Esophagus squamous epithelium (tissue), 5 donors: ENCODE data around the gene MEIS3. TPM values are rescaled to one million over a fixed set of nuclear protein-coding genes. Genes with fewer than 3 reads are reported as not detected.
A peak's percentile ranks its signal among the peaks of the same experiment; 100 is the strongest.

Experiments used
- DNase-seq: peaks from one replicate; lab custom pipeline; 2025; lab: John Stamatoyannopoulos, UW
- H3K27ac ChIP-seq, 4 donors: fragments of 200-600 bp; sonication (generic); one replicate each; pipeline ENCODE4 v1.5.1; 2016 to 2019; ENCODE audit warnings: mild to moderate bottlenecking in 1 of 4
- H3K27me3 ChIP-seq, 4 donors: fragments of 200-600 bp; sonication (generic); 1 replicate in 3 of 4; 2 replicates in 1 of 4; pipeline versions ENCODE4 v1.5.1 to v1.6.0; 2017 to 2021; ENCODE audit warnings: antibody characterized with exemption in 1 of 4
- H3K36me3 ChIP-seq, 3 donors: fragments of 200-600 bp; sonication (generic); one replicate each; pipeline ENCODE4 v1.5.1; 2016 to 2019
- H3K4me1 ChIP-seq, 3 donors: fragments of 200-600 bp; sonication (generic); one replicate each; pipeline ENCODE4 v1.5.1; 2017 to 2019
- H3K4me3 ChIP-seq, 4 donors: fragments of 200-600 bp; sonication (generic); 1 replicate in 3 of 4; 2 replicates in 1 of 4; pipeline ENCODE4 v1.5.1; 2016 to 2019; ENCODE audit warnings: mild to moderate bottlenecking in 2 of 4, moderate library complexity in 1 of 4
- H3K9me3 ChIP-seq, 3 donors: fragments of 200-600 bp; sonication (generic); one replicate each; pipeline ENCODE4 v1.5.1; 2016 to 2019
- CTCF ChIP-seq, 6 experiments: fragments of 450-650 bp in 4 of 6; fragments of 200-600 bp in 2 of 6; sonication (generic) in 2 of 6; IDR thresholded peaks; one replicate each; pipeline ENCODE4 v1.5.1; 2016 to 2019; ENCODE audit warnings: antibody characterized with exemption in 6 of 6, mild to moderate bottlenecking in 4 of 6, moderate library complexity in 4 of 6
- POLR2A ChIP-seq, 4 donors: fragments of 450-650 bp; IDR thresholded peaks; one replicate each; pipeline ENCODE4 v1.6.1; 2017; ENCODE audit warnings: antibody characterized with exemption in 4 of 4, mild to moderate bottlenecking in 4 of 4, moderate library complexity in 3 of 4
- WGBS, 2 donors: methylation state at CpG; one replicate each; pipeline ENCODE4 v1.1.5; 2018; 5-methylcytosine and 5-hydroxymethylcytosine counted together
- intact Hi-C: fragments of 100-400 bp; cut with DNase I; formaldehyde crosslinking; loops from one replicate; pipeline ENCODE4 v1.15.0; 2022
- total RNA-seq, 4 donors: library from RNA; depleted of rRNA; stranded (reverse); fragments of >200 nt; gene quantifications; one replicate each; pipeline ENCODE4 v1.1.0, GENCODE V29; 2016
- donor health status: DM: yes; HTN: yes; CAD: no.

MEIS3 gene
- total RNA-seq, 4 donors from 2014 or later: 1.0 to 13.5 (median 3.9) TPM

DNA sequence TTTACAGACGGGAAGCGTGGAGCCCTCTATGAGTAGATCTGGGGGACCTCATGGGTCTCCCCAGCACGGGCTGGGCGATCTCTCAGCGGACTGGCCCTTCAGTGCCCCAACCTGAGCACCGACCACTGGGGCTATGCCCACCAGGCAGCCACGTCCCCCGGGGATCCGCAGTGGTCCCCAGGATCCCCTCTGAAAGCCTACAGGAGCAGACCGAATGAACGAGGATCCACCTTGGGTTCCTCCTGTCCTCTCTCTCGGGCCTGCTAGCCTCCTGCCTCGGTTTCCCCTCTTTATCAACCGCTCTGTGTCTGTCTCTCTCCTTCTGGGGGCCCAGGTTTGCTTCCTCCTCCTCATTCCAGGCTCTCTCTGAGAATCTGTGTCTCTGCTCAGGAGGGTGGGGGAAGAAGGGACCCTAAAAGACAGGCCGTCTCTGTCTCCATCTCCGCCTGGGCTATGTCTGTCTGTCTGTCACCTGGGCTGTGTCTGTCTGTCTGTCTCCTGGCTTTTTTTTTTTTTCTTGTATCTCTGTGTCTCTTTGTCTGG, 2.0 kb upstream of the MEIS3 start:
- H3K9me3 ChIP-seq: no peaks in the 10 kb centered on the region
- no peaks in the 10 kb centered on the region for H3K36me3 ChIP-seq
- no peak for TF ChIP-seq POLR2A (IDR thresholded peaks at IDR 0.05)
- TF ChIP-seq CTCF (IDR thresholded peaks at IDR 0.05): no peak
- no peak overlapping the region for H3K4me3 ChIP-seq
- H3K4me1 ChIP-seq: peaks cover 7 to 44% (median 12%) of the 10 kb centered on the region in 3 donors
- intact Hi-C loops: loop anchor here (10.0 kb wide), 1 partner anchor 117 kb away; the partner anchor contains the start of gene C5AR1
- 12 to 13% methylated on average over 9 to 12 of the region's 16 CpGs for WGBS, 2 donors
- no peak for DNase-seq
- peaks cover 0 to 100% (median 28%) of the 10 kb centered on the region in 4 donors for H3K27me3 ChIP-seq
- H3K27ac ChIP-seq: no peak overlapping the region

- Histone ChIP-seq H3K27me3 (peaks cover 0 to 100% (median 28%) of the 10 kb centered on the region in 4 donors), H3K27ac (no peak overlapping the region), H3K9me3 (no peaks in the 10 kb centered on the region), H3K4me1 (peaks cover 7 to 44% (median 12%) of the 10 kb centered on the region in 3 donors), H3K4me3 (no peak overlapping the region), H3K36me3 (no peaks in the 10 kb centered on the region)
- intact Hi-C loops: loop anchor here (10.0 kb wide), 1 partner anchor 115 kb away; the partner anchor contains the start of gene C5AR1
- TF ChIP-seq POLR2A (IDR thresholded peaks at IDR 0.05) (no peak), CTCF (IDR thresholded peaks at IDR 0.05) (no peak)
- 0 to 18% methylated on average over 2 to 9 of the region's 19 CpGs for WGBS, 2 donors
- no peak for DNase-seq
Measured at GRCh38 chr19:47419789-47420188, 462 bp upstream of the MEIS3 start.

DNA sequence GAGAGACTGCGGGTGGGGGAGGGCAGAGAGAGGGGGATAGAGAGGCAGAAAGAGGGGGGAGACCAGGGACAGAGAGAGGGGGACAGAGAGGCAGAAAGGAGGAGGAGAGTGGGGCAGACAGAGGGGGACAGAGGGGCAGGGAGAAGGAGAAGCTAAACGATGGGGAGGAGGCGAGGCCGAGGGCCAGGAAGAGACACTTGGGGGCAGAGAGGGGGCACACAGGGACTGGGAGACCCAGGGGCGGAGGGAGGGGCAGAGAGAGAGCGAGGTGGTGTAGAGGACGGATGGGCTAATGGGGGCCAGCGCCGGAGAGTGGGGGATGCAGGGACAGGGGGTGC, 666 bp downstream of the MEIS3 start:
- peak overlapping the region; percentile 10 to 69 (median 47) for H3K4me3 ChIP-seq
- peaks cover 0 to 98% (median 26%) of the 10 kb centered on the region in 4 donors for H3K27me3 ChIP-seq
- H3K27ac ChIP-seq: peak overlapping the region in 2 of 4 donors; percentile 49 to 68
- no peaks in the 10 kb centered on the region for H3K36me3 ChIP-seq
- H3K4me1 ChIP-seq: peaks cover 7 to 44% (median 12%) of the 10 kb centered on the region in 3 donors
- TF ChIP-seq POLR2A (IDR thresholded peaks at IDR 0.05) (no peak), CTCF (IDR thresholded peaks at IDR 0.05) (no peak)
- H3K9me3 ChIP-seq: no peaks in the 10 kb centered on the region
- WGBS, 2 donors: 0 to 3% methylated on average over 7 to 9 of the region's 9 CpGs
- DNase-seq: no peak
- intact Hi-C loops: no loop called here

GRCh38 chr19:47417746-47418691, 1.3 kb downstream of the MEIS3 start:
- Histone ChIP-seq H3K4me3 (peak overlapping the region in 3 of 4 donors; percentile 41 to 69 (median 53)), H3K36me3 (no peaks in the 10 kb centered on the region), H3K9me3 (no peaks in the 10 kb centered on the region), H3K27ac (peak overlapping the region in 1 of 4 donors; percentile 68), H3K27me3 (peaks cover 0 to 97% (median 22%) of the 10 kb centered on the region in 4 donors), H3K4me1 (peaks cover 7 to 44% (median 12%) of the 10 kb centered on the region in 3 donors)
- no peak for TF ChIP-seq CTCF (IDR thresholded peaks at IDR 0.05)
- TF ChIP-seq POLR2A (IDR thresholded peaks at IDR 0.05): no peak
- no peak for DNase-seq
- 4 to 5% methylated on average over 21 to 31 of the region's 34 CpGs for WGBS, 2 donors
- intact Hi-C loops: no loop called here
